DOHH2 (cell line): ENCODE data around the gene TICAM2.

Source experiments
- CTCF ChIP-seq: fragments of 200-600 bp; sonication (generic); IDR thresholded peaks from one replicate; pipeline ENCODE4 v1.5.1; 2014; ENCODE audit warnings: antibody characterized with exemption, mild to moderate bottlenecking, low read depth, low read length; ENCODE audit not compliant: poor library complexity, severe bottlenecking
- EZH2phosphoT487 ChIP-seq: fragments of 200-600 bp; sonication (generic); IDR thresholded peaks from 2 replicates; pipeline ENCODE4 v1.6.1; 2017; ENCODE audit warnings: borderline replicate concordance, mild to moderate bottlenecking, antibody characterized with exemption, low read length, moderate library complexity, mixed read lengths

- no peak for TF ChIP-seq CTCF
- no peak for TF ChIP-seq EZH2phosphoT487
Measured at GRCh38 chr5:115530426-115530825, 71.9 kb downstream of the TICAM2 start.
